GM19455 (cell line): ENCODE results near the gene TBX5.
"Not testable (repeated sequence)": the region's sequence is repeated elsewhere in the genome, so short reads cannot be mapped to it uniquely, and the experiment has no call there.

Source experiments
- ATAC-seq: cut with Tn5 transposase; IDR thresholded peaks from one replicate; pipeline ENCODE4 v1.9.1; 2021; ENCODE audit not compliant: unreplicated experiment

Gene TBX5

DNA sequence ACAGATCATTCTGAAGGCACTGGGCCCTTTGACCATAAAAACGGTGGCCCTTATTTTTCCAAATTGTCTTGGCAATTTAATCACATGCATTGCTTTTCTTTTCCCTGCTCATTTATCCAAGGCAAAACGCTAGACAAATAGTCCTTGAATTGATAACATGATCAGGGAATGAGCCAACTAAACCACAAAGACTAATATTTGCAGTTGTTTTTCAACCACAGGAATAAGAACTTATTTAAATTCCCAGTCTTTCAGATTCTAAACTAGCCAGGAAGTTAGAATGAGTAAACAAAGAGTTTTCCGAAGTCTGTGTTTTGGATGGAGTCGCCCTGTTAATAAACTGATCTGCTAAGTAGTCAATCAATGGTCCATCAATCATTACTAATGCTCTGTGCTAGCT lies 14.9 kb downstream of the TBX5 start:
- ATAC-seq, result no peak

DNA sequence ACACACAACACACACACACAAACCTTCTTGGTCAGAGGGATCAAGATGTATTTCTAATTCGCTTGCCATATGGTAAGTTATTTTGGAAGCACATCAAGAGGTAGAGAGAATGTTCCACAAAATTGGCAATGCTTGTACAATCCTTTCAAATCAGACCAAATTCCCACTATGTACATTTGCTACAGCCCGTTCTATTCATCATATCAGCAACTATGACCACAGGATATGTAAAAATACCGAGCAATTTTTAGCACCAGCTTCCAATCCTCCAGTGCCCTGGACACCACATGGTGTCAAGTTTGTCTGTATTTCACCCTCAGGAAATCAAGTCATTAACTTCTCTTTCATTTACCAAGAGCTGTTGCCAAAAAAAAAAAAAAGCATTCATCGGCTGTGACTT lies 21.2 kb downstream of the TBX5 start:
- no peak for ATAC-seq

DNA sequence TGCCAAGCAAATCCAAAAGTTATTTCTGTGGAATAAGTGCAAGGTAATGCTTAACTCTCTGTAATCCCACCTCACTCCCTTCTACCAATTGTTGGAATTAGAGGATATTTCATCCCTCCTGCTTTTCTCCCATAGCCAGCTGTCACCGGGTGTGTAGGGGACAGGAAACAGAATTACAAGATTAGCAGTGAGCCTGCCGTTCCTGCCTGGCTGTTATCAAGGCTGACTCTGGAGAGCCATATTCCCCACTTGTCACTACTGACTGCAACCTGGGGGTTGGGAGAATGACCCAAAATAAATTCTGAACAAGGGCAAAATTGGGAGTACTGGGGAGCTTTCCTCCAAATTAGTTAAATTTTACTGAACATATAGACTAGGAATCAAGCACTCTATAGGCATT lies 24.8 kb downstream of the TBX5 start:
- no peak for ATAC-seq

DNA sequence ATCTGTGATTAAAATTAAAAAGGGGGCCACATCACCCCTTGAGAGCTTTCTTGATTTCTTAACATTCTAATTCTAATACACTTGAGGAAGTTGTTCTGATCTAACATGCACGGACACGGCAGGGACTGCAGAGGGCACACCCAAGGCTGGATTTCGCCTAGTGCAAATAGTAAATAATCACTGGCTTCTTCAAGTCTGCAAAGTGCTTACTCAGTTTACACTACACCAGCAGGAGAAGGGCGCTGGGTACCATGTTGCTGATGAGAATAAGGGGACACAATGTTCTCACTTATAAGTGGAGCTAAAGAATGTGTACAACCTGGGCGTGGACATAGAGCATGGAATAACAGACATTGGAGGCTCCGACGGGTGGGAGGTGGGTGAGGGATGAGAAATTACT lies 34.2 kb downstream of the TBX5 start:
- no peak for ATAC-seq

DNA sequence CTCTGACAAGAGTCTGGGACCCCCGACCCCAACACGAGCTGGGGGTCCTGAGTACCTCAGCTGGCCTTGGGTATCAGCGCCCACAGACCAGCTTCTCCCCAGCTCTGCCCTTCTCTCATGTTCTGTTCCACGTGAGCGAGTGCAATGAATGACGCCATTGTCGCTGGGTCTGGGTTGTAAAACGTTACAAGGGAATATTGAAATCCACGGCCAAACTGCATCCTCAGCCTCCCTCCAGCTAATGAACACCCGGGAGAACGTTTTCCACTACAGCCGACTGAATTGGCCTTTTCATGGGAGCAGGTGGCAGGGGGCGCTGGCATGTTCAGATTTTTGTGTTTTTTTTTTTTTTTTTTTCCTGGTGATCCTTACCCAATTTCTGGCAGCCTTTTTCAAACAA lies 34.7 kb downstream of the TBX5 start:
- ATAC-seq, result no peak

DNA sequence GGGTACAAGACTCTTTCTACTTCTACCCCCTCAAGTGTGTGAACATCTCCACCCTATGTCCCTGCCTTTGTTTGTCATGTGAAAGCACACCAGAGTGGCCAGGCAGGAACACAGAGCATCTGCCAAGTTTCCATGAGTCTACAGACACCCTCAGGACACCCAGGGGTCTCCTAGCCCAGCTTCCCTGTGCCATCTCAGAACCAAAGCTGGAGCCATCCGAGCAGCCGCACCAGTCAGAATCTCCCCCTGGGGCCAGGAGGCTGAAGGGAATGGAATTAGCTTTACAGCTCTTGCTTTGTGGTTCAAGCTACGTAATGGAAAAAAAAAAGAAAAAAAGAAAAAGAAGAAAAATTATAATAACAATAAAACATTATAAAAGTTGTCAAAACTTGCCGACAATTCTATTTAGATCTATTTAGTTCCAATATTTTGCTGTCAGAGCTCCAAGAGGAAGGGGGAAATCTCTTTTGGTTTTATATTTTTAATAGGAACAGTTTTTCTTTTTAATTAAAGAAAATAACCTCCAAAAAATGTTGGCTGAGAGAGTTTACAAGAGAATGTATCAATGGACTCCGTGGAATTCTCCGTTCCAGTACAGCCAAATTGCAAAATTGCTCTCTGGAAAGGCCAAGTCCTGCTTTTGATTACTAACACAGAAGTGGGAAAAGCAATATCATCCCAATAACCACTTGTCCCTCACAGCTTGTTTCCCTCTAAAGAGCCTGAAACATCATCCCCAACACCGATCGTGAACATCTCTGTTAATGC lies 37.1 kb downstream of the TBX5 start:
- no peak for ATAC-seq

DNA sequence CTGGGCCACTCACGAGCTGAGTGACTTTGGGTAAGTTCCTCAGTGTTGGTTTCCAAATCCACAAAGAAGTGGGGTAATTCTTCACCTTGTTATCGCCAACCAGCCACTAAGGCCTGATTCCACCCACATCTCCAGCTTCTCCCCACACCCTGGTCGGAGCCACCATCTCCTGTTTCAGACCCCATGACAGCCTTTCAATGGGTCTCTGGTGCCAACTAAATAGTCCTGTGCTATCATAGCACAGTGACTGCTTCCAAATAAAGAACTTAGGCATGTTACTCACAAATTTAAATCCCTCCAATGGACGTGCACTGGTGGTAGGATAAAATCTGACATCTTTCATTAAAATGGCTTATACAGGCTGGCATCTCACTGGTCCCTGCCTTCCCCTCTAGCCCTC lies 44.0 kb downstream of the TBX5 start:
- no peak for ATAC-seq

DNA sequence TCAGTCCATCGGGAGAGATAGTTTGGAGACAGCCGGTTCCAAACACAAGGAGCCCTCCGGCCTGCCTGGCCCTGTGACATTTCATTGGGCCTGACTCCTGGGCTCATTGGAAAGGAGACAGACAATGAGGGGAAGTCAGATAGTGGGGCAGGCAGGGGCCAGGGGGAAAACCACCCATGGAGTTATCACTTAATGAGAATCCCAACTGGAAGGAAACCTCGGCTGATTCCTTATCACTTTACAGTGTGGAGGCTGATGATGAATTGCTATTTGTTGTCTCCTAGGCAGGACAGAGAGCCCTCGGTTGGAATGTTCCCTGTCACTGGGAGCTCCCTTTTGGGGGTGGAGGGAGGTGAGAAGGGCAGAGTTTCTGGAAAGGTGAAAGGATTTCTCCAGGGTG lies 44.4 kb downstream of the TBX5 start:
- ATAC-seq, result no peak

DNA sequence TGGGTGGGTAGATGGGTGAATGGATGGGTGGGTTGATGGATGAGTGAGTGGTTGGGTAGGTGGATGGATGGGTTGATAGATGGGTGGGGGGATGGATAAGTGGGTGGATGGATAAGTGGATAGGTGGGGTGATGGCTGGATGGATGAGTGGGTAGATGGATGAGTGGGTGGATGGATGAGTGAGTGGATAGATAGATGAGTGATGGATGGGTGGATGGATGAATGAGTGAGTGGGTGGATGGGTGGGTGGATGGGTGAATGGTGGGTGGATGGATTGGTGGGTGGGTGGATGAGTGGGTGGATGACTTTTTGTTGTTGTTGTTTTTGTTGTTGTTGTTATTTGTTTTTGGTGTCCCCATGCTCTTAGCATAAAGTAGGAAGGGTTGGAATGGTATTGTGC lies 45.5 kb downstream of the TBX5 start:
- no peak for ATAC-seq

DNA sequence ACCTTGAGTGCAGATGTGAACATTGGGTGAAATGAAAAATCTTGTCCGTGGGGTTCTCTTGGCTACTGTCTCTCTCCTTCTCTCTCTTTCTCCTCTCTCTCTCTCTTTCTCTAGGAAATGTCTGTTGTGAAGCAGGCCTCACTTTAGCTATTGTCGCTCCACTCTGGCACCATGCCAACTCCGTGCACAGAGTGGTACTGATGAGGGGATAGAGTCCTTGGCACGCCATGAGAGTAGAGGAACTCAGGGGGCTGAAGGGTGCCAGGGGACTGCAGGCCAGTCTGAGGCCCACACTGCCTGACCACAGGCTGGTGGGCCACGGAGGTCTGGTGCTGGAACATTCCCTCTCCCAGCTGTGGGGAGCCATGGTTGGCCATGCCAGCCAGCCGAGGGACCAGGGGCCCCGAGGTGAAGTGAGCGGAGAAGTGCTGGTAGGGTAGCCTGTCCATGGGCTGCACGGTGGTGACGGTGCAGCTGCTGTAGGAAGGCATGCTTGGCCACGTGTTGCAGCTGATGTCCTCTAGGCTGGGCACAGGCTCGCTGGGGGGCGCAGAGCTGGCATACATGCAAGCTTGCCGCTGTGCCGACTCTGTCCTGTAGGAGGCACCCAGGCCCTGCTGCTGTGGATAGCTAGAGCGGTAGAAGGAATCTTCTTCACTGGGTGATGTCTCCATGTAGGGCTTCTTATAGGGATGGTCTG lies 50.4 kb downstream of the TBX5 start:
- ATAC-seq, result no peak

DNA sequence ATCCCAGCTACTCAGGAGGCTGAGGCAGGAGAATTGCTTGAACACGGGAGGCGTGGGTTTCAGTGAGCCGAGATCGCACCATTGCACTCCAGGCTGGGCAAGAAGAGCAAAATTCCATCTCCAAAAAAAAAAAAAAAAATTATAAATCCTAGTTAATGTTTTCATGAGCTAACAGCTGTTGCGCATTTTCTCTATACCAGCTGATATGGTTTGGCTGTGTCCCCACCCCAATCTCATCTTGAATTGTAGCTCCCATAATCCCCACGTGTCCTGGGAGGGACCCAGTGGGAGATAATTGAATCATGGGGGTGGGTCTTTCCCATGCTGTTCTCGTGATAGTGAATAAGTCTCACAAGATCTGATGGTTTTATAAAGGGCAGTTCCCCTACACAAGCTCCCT lies 56.7 kb downstream of the TBX5 start:
- not testable (repeated sequence) for ATAC-seq

DNA sequence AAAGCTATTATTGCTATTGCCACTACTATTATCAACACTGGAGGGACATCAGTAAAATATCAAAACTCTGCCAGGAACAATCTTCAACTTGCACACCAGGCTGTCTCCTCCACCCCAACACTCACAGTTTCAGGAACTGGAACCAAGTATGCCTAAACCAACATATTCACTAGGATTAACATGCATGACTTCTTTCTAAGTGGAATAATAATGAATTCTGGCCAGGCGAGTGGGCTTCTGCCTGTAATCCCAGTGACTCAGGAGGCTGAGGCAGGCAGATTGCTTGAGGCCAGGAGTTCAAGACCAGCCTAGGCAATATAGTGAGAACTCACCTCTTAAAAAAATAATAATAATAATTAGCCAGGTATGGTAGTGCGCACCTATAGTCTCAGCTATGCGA lies 58.1 kb downstream of the TBX5 start:
- no peak for ATAC-seq

DNA sequence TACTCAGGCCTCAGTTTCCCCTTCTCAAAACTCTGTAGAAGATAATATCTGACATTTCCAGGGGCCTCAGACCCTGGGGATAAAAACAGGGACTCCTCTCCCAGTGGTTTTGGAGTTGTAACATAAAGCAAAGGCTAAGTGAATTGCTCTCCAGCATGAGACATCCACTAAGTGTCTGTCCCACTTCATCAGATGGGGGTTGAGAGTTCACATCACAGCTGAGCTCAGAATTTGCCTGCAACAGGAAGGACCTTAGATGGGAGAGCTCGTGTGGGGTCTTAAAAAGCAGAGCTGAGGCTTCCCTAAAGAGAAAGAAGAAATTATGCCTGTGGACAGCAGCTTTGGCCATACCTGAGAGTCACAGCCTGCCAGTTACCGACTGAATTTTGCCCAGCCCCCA lies 61.1 kb downstream of the TBX5 start:
- ATAC-seq, result no peak

DNA sequence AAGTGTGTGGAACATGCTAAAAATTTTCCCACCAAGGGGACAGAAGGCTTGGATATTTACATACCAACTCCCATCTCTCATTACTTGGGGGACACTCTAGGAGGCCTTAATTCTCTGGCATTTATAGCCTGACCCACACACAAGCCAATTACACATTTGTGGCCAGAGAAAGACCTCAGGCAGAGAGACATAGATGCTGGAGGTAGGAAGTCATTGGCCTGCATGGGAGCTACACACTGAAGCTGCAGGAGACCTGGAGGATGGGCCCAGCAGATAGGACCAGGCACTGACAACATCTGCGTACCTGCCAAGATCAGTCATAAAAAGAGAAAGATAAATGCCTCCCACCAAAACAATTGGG lies 61.7 kb downstream of the TBX5 start:
- ATAC-seq, result no peak

DNA sequence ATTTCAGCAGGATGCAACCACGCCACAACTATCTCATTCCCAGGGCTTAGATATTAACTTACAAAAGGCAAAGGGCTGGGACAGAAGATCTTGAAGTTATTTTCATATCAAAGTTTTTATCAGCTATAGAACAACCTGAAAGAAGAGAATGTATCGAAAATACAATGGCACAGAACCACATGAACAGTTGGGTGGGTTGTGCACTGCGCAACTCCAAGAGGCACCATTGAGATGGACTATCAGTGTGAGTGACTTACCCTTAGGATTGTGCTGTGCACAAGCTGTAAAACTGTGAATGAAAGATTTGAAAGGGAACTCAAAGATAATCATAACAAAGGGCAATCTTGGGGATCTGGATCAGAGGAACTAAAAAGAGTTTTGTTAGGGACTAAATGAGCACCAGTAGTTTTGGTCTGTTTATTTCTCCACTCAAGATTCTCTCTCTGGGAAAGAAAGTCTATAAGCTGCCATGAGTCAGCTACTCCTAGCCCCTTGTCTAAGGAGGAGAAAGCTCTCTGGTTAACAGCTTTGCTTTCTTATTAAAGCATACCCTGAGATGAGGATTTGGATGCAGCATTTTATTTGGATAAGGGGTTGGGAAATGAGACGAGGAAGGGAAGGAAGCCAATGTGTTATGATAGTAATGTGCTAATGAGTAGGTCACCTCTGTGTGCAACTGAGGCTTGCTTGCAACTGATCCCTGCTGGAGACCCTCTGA lies 62.2 kb downstream of the TBX5 start:
- no peak for ATAC-seq

DNA sequence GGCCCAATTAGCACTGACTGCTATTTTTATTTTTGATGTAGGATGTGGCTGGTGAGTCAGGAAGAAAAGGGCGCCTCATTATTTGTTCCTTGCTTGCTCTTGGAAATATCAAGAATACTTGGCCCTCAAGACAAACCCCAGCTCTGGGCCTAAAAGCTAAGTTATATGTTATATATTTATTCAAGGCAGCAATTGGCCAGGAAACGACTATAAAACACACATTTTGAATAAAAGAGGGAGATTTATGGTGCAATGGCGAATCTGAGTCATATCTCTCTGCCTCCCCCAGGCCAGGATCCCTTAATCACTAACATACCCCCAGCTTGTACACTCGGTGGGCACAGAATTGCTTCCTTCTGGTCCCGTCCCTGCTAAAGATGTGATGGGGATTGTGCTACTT lies 63.3 kb downstream of the TBX5 start:
- no peak for ATAC-seq

DNA sequence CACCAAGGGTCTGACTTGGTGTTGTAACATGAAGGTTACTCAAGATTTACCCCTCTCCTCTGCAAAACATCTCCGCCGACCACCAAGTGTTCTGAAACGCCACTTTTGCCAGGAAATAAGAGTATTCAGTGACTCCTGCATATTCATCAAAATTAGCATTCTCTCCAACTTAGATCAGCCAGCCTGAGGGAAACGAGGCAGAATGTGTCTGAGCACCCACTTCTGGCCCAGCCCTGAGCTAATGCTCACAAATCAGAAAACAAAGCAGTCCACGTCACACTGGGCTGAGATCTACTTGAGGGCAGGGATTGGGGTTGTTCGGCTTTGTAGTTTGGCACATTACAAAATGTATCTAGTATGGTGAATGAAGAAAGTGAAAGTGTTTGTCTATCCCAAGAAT lies 64.3 kb downstream of the TBX5 start:
- ATAC-seq, result no peak

DNA sequence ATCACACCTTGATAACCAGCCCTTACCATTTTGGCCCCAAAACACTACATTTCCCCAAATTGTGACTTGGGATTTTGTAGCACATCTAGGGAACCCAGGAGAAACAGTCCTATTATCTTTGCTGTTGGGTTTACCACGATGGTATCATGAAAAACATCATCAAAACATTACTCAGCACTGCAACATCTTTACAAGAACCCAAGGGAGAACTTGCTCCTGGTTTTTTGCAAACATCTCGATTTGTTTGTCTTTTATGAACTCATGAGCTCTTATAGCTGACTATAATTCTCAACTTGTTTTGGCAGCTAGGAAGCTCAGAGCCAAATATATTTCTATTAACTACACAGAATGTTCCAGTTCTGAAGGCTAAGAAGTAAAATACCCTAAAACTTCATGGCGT lies 65.7 kb downstream of the TBX5 start:
- no peak for ATAC-seq

DNA sequence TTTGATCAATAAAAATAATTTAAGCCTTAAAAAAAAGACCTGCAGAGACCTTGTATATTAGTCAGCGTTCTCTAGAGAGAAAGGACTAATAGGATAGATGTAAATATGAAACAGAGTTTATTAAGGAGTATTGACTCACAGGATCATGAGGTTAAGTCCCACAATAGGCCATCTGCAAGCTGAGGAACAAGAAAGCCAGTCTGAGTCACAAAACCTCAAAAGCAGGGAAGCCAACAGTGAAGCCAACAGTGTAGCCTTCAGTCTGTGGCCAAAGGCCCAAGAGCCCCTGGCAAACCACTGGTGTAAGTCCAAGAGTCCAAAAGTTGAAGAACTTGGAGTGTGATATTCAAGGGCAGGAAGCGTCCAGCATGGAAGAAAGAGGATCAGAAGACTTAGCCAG lies 66.3 kb downstream of the TBX5 start:
- no peak for ATAC-seq

DNA sequence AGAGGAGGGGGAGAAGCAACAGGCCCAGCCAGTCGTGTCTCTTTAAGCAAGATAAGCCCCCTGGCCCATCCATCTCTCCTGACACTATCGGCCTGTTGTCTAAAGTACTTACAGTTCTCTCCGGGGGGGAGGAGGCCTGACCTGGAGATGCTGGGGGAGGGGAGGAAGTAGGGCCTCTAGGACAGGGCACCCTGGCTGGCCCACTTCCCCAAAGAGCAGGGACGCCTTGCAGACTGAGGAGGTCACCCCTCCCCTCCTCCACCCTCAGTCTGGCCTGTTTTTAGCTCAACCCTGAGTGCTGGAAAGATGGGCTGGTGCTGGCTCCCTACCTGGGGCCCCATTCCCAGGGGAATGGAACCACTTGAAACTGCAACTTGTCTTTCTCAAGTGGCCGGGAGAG lies 70.3 kb downstream of the TBX5 start:
- no peak for ATAC-seq

DNA sequence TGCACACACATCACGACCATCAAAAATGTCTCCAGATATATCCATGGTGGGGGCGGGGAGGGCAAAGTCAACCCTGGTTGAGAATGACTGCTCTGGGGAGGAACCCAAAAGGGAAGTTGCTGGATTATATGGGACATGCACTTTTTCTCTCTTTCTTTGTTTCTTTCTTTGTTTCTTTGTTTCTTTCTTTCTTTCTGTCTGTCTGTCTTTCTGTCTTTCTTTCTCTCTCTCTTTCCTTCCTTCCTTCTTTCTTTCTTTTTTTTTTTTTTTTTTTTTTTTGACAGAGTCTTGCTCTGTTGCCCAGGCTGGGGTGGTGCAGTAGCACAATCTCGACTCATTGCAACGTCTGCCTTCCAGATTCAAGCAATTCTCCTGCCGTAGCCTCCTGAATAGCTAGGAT lies 71.5 kb downstream of the TBX5 start:
- no peak for ATAC-seq

DNA sequence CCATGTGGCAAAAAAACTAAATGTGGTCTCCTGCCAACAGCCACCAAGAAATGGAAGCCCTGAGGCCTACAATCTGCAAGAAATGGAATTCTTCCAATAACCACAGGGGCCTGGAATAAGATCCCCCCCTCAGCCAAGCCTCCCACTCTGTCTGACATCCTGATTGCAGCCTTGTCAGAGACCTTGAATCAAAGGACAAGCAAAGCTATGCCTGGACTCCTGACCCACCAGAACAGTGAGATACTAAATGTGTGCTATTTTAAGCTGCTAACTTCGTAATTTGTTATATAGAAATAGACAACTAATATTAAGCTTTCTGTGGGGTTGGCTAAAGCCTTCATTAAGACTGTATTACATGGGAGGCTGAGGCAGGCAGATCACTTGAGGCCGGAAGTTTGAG lies 77.7 kb downstream of the TBX5 start:
- no peak for ATAC-seq
